Trophoblast cell (in vitro differentiated cells and primary cell): Measurements from ENCODE around the gene CNOT6.

ENCODE experiments used
- DNase-seq, 2 donors: peaks; one replicate each; pipeline ENCODE4 v3.0.0-alpha.2; 2016
- H2AFZ ChIP-seq: 2 replicates; pipeline ENCODE4 v1.6.1; 2013; ENCODE audit warnings: low read length, moderate library complexity, mild to moderate bottlenecking; ENCODE audit not compliant: insufficient read depth, poor library complexity
- H2AK5ac ChIP-seq: 2 replicates; pipeline ENCODE4 v1.6.1; 2013; ENCODE audit warnings: mild to moderate bottlenecking, low read length
- H2BK120ac ChIP-seq: 2 replicates; pipeline ENCODE4 v1.6.1; 2013; ENCODE audit warnings: low read length, mild to moderate bottlenecking, moderate library complexity; ENCODE audit not compliant: insufficient read depth, poor library complexity
- H2BK12ac ChIP-seq: 2 replicates; pipeline ENCODE4 v1.6.1; 2013; ENCODE audit warnings: mild to moderate bottlenecking, low read length, moderate library complexity
- H2BK5ac ChIP-seq: 2 replicates; pipeline ENCODE4 v1.6.1; 2013; ENCODE audit warnings: low read length, low read depth, moderate library complexity, mild to moderate bottlenecking; ENCODE audit not compliant: poor library complexity
- H3K14ac ChIP-seq: 2 replicates; pipeline ENCODE4 v1.6.1; 2013; ENCODE audit warnings: mild to moderate bottlenecking, low read length
- H3K18ac ChIP-seq: 2 replicates; pipeline ENCODE4 v1.6.1; 2013; ENCODE audit warnings: mild to moderate bottlenecking, low read length
- H3K23ac ChIP-seq: 2 replicates; pipeline ENCODE4 v1.6.1; 2013; ENCODE audit warnings: low read length
- H3K27ac ChIP-seq: 2 replicates; pipeline ENCODE4 v1.5.1; 2013; ENCODE audit warnings: low read depth, mild to moderate bottlenecking, inconsistent platforms, low read length, moderate library complexity
- H3K27me3 ChIP-seq: 2 replicates; pipeline ENCODE4 v1.6.1; 2013; ENCODE audit warnings: inconsistent platforms, mild to moderate bottlenecking, low read length, moderate library complexity; ENCODE audit not compliant: insufficient read depth
- H3K36me3 ChIP-seq, 2 experiments: 1 replicate in 1 of 2; 2 replicates in 1 of 2; pipeline ENCODE4 v1.6.1; 2013; ENCODE audit warnings: low read length in 2 of 2, mild to moderate bottlenecking in 2 of 2, moderate library complexity in 1 of 2; ENCODE audit not compliant: insufficient read depth in 2 of 2, control insufficient read depth in 1 of 2
- H3K4ac ChIP-seq: 2 replicates; pipeline ENCODE4 v1.6.1; 2013; ENCODE audit warnings: low read depth, mild to moderate bottlenecking, low read length, moderate library complexity
- H3K4me1 ChIP-seq, 2 experiments: 1 replicate in 1 of 2; 2 replicates in 1 of 2; pipeline ENCODE4 v1.6.1; 2013; ENCODE audit warnings: low read length in 2 of 2, mild to moderate bottlenecking in 2 of 2, moderate library complexity in 1 of 2; ENCODE audit not compliant: insufficient read depth in 2 of 2, control insufficient read depth in 1 of 2
- H3K4me2 ChIP-seq: 2 replicates; pipeline ENCODE4 v1.6.1; 2013; ENCODE audit warnings: inconsistent platforms, mild to moderate bottlenecking, low read length, moderate library complexity
- H3K4me3 ChIP-seq: 2 replicates; pipeline ENCODE4 v1.5.1; 2013; ENCODE audit warnings: mild to moderate bottlenecking, low read depth, low read length, inconsistent platforms
- H3K79me1 ChIP-seq: one replicate; pipeline ENCODE4 v1.6.1; 2013; ENCODE audit warnings: low read length
- H3K79me2 ChIP-seq: 2 replicates; pipeline ENCODE4 v1.6.1; 2013; ENCODE audit warnings: low read length, mild to moderate bottlenecking; ENCODE audit not compliant: control insufficient read depth, insufficient read depth, poor library complexity
- H3K9ac ChIP-seq: 2 replicates; pipeline ENCODE4 v1.6.1; 2013; ENCODE audit warnings: mild to moderate bottlenecking, low read length
- H3K9me3 ChIP-seq: 2 replicates; pipeline ENCODE4 v1.6.1; 2013; ENCODE audit warnings: low read depth, mild to moderate bottlenecking, control low read depth, inconsistent platforms, low read length; ENCODE audit not compliant: insufficient read depth
- H4K12ac ChIP-seq: 2 replicates; pipeline ENCODE4 v1.6.1; 2013; ENCODE audit warnings: low read depth, mild to moderate bottlenecking, low read length, moderate library complexity
- H4K8ac ChIP-seq: 2 replicates; pipeline ENCODE4 v1.6.1; 2013; ENCODE audit warnings: low read depth, mild to moderate bottlenecking, low read length, moderate library complexity
- H4K91ac ChIP-seq: one replicate; pipeline ENCODE4 v1.6.1; 2013; ENCODE audit warnings: low read depth, mild to moderate bottlenecking, low read length, moderate library complexity
- WGBS: extraction: QIAGEN DNeasy Blood & Tissue Kit; methylation state at CpG from one replicate; pipeline ENCODE4 v1.1.7; 2013; ENCODE audit warnings: missing lambda C conversion rate; ENCODE audit not compliant: insufficient read length, insufficient coverage; ENCODE audit errors: extremely low coverage; 5-methylcytosine and 5-hydroxymethylcytosine counted together

The CNOT6 gene

DNA sequence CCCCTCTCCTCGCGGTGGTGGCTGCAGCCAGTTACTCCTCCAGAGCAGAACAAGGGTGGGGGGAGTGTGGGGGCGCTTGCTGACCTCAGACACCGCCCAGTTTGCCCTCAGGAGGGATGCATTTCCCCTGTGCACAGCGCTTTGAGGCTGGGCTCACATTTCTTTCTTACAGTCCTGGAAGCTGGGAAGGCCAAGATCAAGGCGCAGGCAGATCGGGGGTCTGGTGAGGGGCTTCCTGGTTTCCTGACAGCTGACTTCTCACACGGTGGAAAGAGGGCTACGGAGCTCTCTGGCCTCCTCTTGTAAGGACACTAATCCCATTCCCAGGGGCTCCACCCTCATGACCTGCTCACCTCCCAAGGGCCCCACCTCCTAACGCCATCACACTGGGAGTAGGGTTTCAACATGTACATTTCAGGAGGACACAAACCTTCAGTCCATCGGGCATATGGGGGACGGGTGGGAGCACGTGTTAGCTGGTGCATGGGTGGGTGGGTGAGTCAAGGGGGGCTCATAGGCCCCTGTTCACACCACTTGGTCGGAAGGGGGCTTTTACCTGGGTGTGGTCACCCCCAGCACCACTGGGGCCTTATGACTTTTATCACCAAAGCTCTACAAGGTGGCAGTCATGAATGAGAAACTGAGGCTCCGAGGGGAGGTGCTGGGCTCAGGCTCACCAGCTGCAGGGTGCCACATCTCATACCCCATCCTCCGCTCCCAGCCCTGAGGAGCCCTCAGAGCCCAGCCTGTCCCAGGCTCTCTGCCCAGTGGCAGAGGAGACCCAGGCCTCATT lies 104.8 kb downstream of the CNOT6 start:
- Histone ChIP-seq H3K79me2 (no peaks in the 10 kb centered on the region), H3K23ac (no peak overlapping the region), H3K14ac (no peak overlapping the region), H3K27me3 (no peaks in the 10 kb centered on the region), H2AK5ac (no peak overlapping the region), H2BK12ac (no peak overlapping the region), H3K9ac (no peak overlapping the region), H3K4me1 (no peaks in the 10 kb centered on the region), H2BK120ac (no peak overlapping the region), H3K9me3 (peaks cover 2% of the 10 kb centered on the region), H3K18ac (no peak overlapping the region), H3K4me3 (no peak overlapping the region), H3K79me1 (no peaks in the 10 kb centered on the region), H2AFZ (no peak overlapping the region), H3K27ac (no peak overlapping the region), H3K4me2 (no peak overlapping the region), H3K4ac (no peak overlapping the region), H4K12ac (no peak overlapping the region), H4K8ac (no peak overlapping the region), H2BK5ac (no peak overlapping the region), H3K36me3 (no peaks in the 10 kb centered on the region), H4K91ac (no peak overlapping the region)
- DNase-seq, result no peak
- no CpG with 5 or more reads among the region's 16 CpGs for WGBS

DNA sequence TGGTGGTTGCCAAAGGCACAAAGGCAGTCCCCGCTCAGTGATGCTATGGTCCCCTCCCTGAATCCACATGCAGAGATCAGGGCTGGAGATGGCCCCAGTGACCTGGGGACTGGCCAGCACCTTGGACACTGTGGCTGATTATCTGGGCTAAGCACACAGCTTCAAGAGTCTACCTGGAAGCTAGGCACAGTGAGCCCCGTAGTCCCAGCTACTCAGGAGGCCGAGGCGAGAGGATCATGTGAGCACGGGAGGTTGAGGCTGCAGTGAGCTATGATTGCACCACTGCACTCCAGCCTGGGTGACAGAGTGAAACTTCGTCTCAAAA lies 105.4 kb downstream of the CNOT6 start:
- Histone ChIP-seq H2BK120ac (no peak overlapping the region), H4K12ac (no peak overlapping the region), H3K79me1 (no peaks in the 10 kb centered on the region), H3K4me1 (no peaks in the 10 kb centered on the region), H4K8ac (no peak overlapping the region), H3K14ac (no peak overlapping the region), H2AFZ (no peak overlapping the region), H3K4ac (no peak overlapping the region), H3K4me2 (no peak overlapping the region), H3K9me3 (peaks cover 2% of the 10 kb centered on the region), H3K27ac (no peak overlapping the region), H3K36me3 (no peaks in the 10 kb centered on the region), H3K79me2 (no peaks in the 10 kb centered on the region), H2BK5ac (no peak overlapping the region), H3K18ac (no peak overlapping the region), H3K23ac (no peak overlapping the region), H3K4me3 (no peak overlapping the region), H2AK5ac (no peak overlapping the region), H3K27me3 (no peaks in the 10 kb centered on the region), H2BK12ac (no peak overlapping the region), H4K91ac (no peak overlapping the region), H3K9ac (no peak overlapping the region)
- no CpG with 5 or more reads among the region's 6 CpGs for WGBS
- DNase-seq, result no peak

DNA sequence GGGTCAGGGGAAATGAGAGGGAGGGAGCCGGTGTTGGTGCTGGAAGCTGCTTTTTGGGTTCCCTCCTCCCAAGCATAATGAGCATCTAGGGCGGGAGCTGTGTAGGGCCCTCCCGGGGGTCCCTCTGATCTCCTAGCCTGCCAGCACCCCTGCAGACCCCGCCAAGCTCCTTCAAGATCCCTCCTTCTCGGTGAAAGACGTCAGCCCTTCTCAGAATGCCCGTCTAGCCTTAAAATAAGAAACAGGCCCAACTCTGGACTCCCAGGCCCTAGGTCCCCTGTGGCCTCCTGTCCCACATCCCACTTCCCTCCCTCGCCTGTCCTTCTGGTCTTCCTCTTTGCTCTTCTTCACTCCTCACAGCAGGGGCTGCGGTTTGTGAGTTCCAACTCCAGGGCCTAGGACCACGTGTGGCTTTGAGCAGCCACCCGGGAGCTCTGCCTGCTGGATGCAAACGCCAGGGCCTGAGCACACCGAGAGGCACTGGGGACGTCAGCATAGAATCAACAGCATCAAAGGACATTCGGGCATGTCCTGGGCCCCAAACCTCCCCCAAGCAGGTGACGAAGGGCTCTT lies 105.9 kb downstream of the CNOT6 start:
- Histone ChIP-seq H2AFZ (no peak overlapping the region), H2BK120ac (no peak overlapping the region), H2AK5ac (no peak overlapping the region), H4K8ac (no peak overlapping the region), H2BK12ac (no peak overlapping the region), H2BK5ac (no peak overlapping the region), H3K9me3 (peaks cover 2% of the 10 kb centered on the region), H3K4me3 (no peak overlapping the region), H3K18ac (no peak overlapping the region), H4K12ac (no peak overlapping the region), H3K23ac (no peak overlapping the region), H3K4me2 (no peak overlapping the region), H3K79me2 (no peaks in the 10 kb centered on the region), H3K14ac (no peak overlapping the region), H3K36me3 (no peaks in the 10 kb centered on the region), H3K79me1 (no peaks in the 10 kb centered on the region), H3K27ac (no peak overlapping the region), H3K4me1 (no peaks in the 10 kb centered on the region), H4K91ac (no peak overlapping the region), H3K4ac (no peak overlapping the region), H3K9ac (no peak overlapping the region), H3K27me3 (no peaks in the 10 kb centered on the region)
- DNase-seq, result no peak
- WGBS, result no CpG with 5 or more reads among the region's 16 CpGs

DNA sequence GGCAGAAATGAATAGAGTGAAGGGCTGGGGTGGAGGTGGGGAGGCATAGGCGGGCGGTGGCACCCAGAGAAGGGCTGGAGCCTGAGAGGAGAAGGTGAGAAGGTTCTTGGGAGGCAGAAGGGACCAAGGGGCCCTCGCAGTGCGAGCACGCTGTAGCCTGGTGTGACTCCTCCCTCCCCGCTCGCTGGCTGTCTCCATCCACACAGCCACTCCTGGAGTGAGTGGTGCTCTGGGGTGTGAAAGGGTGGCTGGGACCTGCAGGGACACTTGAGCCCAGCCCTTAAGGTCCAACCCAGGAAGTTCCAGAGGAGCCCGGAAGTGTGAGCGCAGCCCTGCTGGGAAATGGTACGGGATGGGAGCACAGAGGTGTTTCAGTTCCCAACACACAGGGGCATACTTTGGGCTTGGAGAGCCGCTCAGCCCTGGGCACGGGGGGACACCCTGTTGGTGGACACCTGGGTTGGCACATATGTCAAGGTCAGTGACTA lies 106.4 kb downstream of the CNOT6 start:
- Histone ChIP-seq H3K79me1 (no peaks in the 10 kb centered on the region), H3K4me2 (no peak overlapping the region), H3K23ac (no peak overlapping the region), H3K4me1 (no peaks in the 10 kb centered on the region), H3K36me3 (no peaks in the 10 kb centered on the region), H3K18ac (no peak overlapping the region), H3K79me2 (no peaks in the 10 kb centered on the region), H3K27ac (no peak overlapping the region), H3K14ac (no peak overlapping the region), H2AFZ (no peak overlapping the region), H3K27me3 (no peaks in the 10 kb centered on the region), H3K9me3 (peaks cover 2% of the 10 kb centered on the region), H3K4me3 (no peak overlapping the region), H4K12ac (no peak overlapping the region), H4K8ac (no peak overlapping the region), H2BK5ac (no peak overlapping the region), H3K4ac (no peak overlapping the region), H2BK120ac (no peak overlapping the region), H2BK12ac (no peak overlapping the region), H3K9ac (no peak overlapping the region), H2AK5ac (no peak overlapping the region), H4K91ac (no peak overlapping the region)
- no peak for DNase-seq
- no CpG with 5 or more reads among the region's 12 CpGs for WGBS
